Embryonic facial prominence (tissue), 1 donor: ENCODE results near the gene ZDHHC7.

Source experiments
- DNase-seq: peaks from one replicate; pipeline ENCODE4 v3.0.0-alpha.2; 2016; ENCODE audit errors: extremely low spot score

Gene ZDHHC7

GRCh38 chr16:84964386-84965128, 46.8 kb downstream of the ZDHHC7 start:
- no peak for DNase-seq

- no peak for DNase-seq
Observed at GRCh38 chr16:84963066-84963465, 48.3 kb downstream of the ZDHHC7 start.

- DNase-seq: no peak
Observed at GRCh38 chr16:84960942-84961341, 50.4 kb downstream of the ZDHHC7 start.

- DNase-seq: no peak
Observed at GRCh38 chr16:84959784-84960417, 51.4 kb downstream of the ZDHHC7 start.

GRCh38 chr16:84959045-84959576, 52.2 kb downstream of the ZDHHC7 start:
- no peak for DNase-seq

GRCh38 chr16:84957792-84958191, 53.5 kb downstream of the ZDHHC7 start:
- DNase-seq: no peak

GRCh38 chr16:84957192-84957591, 54.1 kb downstream of the ZDHHC7 start:
- DNase-seq: no peak

- DNase-seq: no peak
Observed at GRCh38 chr16:84955427-84955826, 55.9 kb downstream of the ZDHHC7 start.

GRCh38 chr16:84953190-84953746, 58.1 kb downstream of the ZDHHC7 start:
- no peak for DNase-seq

- peak; percentile 56 for DNase-seq
Observed at GRCh38 chr16:84952335-84953189, 58.8 kb downstream of the ZDHHC7 start.

GRCh38 chr16:84950906-84951305, 60.4 kb downstream of the ZDHHC7 start:
- DNase-seq: no peak

GRCh38 chr16:84949772-84950436, 61.4 kb downstream of the ZDHHC7 start:
- no peak for DNase-seq

- no peak for DNase-seq
Observed at GRCh38 chr16:84948851-84949610, 62.3 kb downstream of the ZDHHC7 start.

GRCh38 chr16:84947996-84948850, 63.1 kb downstream of the ZDHHC7 start:
- no peak for DNase-seq

- no peak for DNase-seq
Observed at GRCh38 chr16:84947022-84947421, 64.3 kb downstream of the ZDHHC7 start.

GRCh38 chr16:84943620-84944019, 67.7 kb downstream of the ZDHHC7 start:
- DNase-seq: no peak

- DNase-seq: no peak
Observed at GRCh38 chr16:84942786-84943185, 68.5 kb downstream of the ZDHHC7 start.

- no peak for DNase-seq
Observed at GRCh38 chr16:84941921-84942320, 69.4 kb downstream of the ZDHHC7 start.

- DNase-seq: no peak
Observed at GRCh38 chr16:84940670-84941551, 70.4 kb downstream of the ZDHHC7 start.
